Eye (tissue), 1 donor: ENCODE data around the gene DNAAF8.
A peak's percentile ranks its signal among the peaks of the same experiment; 100 is the strongest.
"Not testable (repeated sequence)": the region's sequence is repeated elsewhere in the genome, so short reads cannot be mapped to it uniquely, and the experiment has no call there.

Experiments used
- DNase-seq: peaks from one replicate; pipeline ENCODE4 v3.0.0-alpha.2; 2015

DNAAF8 gene

GRCh38 chr16:4784444-4784987 lies 50.2 kb downstream of the DNAAF8 start:
- not testable (repeated sequence) for DNase-seq

- no peak for DNase-seq
Measured at GRCh38 chr16:4785758-4786433, 51.6 kb downstream of the DNAAF8 start.

- DNase-seq: no peak
Measured at GRCh38 chr16:4787068-4787467, 52.7 kb downstream of the DNAAF8 start.

GRCh38 chr16:4787627-4788482 lies 53.5 kb downstream of the DNAAF8 start, which contains the start of gene SEPTIN12:
SEPTIN12 (minus strand) TSS chr16:4788345; CDS start chr16:4787645, 700 bp downstream.
- DNase-seq: peak; percentile 30

DNA sequence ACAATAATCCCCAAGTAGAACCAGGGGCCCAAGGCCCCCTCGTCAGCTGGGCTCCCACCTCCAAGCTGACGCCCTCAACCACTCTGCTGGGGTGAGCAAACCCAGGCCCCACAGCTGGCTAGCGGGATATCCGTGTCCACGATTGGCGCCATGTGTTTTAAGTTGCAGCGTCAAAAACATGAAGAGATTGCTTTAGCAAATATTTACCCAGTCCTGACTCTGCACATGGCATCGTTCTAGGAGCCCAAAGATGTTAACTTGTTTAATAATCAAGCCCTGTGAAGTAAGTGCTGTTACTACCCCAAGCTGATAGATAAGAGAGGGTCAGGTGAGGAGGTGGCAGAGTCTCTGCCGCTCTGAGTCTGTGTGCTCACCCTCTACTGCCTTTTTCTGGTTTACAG lies 54.2 kb downstream of the DNAAF8 start:
- DNase-seq: no peak

DNA sequence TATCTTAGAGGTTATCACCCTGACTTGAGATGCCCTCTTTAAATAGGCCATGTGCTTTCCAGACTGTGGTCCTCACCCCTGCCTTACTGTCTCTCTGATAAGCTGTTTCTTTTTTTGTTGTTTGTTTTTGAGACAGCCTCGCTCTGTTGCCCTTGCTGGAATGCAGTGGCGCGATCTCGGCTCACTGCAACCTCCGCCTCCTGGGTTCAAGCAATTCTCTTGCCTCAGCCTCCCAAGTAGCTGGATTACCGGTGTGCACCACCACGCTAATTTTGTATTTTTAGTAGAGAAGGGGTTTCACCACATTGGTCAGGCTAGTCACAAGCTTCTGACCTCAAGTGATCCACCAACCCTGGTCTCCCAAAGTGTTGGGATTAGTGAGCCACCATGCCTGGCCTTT lies 54.6 kb downstream of the DNAAF8 start:
- DNase-seq: no peak

DNA sequence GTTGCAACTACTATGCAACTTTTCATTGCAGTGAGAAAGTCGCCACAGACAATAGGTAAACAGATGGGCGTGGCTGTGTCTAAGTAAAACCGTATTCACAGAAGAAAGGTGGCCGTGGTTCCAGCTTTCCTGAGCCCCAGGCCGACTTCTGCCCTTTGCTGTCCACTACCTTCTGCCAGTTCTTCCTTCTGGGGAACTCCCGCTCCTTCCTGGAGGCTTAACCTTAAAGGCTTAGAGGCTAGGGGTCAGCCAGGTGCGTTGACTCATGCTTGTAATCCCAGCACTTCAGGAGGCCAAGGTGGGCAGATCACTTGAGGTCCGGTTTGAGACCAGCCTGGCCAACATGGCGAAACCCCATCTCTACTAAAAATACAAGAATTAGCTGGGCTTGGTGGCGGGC lies 55.9 kb downstream of the DNAAF8 start:
- no peak for DNase-seq

- DNase-seq: no peak
Measured at GRCh38 chr16:4790871-4791270, 56.5 kb downstream of the DNAAF8 start.

DNA sequence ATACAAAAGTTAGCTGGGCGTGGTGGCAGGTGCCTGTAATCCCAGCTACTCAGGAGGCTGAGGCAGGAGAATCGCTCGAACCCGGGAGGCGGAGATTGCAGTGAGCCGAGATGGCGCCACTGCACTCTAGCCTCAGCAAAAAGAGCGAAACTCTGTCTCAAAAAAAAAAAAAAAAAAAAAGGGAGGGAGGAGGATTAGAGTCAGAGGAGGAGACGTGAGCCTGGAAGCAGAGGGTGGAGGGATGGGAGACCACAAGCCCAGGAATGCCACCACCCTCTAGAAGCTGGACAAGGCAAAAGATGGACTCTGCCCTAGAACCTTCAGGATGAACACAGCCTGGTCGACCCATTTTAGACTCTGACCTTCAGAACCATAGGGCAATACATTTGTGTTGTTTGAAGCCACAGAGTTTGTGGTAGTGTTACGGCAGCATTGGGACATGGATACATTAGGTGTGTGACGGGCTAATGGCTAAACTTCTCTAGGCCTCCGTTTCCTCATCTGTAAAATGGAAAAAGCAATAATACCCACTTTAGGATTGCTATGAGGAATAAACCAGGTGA lies 58.7 kb downstream of the DNAAF8 start:
- no peak for DNase-seq

DNA sequence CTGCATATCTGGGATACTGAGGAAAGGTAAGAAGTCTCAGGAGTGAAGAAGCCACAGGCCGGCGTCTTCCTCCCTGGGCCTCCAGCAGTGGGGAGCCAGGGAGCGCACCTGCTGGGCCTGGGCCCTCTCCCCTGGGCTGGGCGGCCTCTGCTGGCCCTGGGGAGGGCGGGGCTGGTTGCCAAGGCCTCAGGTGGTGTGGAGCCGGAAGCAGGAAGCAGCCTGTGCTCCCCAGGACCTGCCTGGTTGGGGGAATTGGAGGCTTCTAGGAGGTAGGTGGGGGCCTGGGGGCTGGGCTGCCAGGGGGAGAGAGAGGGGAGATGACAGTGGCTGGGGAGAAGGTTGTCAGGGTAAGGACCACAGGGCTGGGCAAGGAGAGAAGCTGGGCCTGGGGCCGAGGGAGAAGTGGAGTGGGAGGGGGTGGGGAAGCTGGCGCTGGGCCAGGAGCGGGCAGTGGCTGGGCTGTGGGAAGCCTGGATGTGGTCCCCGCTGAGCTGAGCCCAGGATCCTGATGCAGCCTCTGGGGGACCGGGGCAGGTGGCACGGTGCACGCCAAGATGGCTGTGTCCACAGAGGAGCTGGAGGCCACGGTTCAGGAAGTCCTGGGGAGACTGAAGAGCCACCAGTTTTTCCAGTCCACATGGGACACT lies 61.0 kb downstream of the DNAAF8 start, which contains the start of gene SMIM22:
TSS of gene SMIM22 (plus strand) at position 189 of the 647 bp plus-strand sequence. CDS start at position 555, 366 bp downstream.
- no peak for DNase-seq

DNA sequence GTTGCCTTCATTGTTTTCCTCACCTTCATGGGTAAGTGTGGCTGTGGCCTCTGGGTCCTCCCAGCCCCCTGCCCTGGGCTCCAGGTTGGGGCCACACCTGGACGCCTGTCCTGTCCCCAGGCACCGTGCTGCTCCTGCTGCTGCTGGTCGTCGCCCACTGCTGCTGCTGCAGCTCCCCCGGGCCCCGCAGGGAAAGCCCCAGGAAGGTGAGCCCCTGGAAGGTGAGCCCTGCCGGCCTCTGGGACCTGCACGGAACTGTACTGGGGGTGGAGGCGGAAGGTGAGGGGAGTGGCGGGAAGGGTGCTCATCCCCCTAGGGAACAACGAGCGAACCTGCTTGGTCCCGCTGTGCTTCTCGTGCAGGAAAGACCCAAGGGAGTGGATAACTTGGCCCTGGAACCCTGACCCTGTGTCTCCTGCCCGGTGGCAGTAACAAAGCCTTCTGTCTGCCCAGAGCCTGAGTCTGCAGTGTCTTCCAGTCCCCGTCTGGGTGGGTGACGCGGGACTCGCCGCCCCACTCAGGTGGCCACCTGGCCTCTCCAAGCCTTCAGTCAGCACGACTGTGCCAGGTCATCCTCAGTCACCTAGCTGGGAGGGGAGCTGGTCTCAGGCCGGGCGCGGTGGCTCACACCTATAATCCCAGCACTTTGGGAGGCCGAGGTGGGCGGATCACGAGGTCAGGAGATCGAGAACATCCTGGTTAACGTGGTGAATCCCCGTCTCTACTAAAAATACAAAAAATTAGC lies 61.7 kb downstream of the DNAAF8 start:
- DNase-seq: no peak

DNA sequence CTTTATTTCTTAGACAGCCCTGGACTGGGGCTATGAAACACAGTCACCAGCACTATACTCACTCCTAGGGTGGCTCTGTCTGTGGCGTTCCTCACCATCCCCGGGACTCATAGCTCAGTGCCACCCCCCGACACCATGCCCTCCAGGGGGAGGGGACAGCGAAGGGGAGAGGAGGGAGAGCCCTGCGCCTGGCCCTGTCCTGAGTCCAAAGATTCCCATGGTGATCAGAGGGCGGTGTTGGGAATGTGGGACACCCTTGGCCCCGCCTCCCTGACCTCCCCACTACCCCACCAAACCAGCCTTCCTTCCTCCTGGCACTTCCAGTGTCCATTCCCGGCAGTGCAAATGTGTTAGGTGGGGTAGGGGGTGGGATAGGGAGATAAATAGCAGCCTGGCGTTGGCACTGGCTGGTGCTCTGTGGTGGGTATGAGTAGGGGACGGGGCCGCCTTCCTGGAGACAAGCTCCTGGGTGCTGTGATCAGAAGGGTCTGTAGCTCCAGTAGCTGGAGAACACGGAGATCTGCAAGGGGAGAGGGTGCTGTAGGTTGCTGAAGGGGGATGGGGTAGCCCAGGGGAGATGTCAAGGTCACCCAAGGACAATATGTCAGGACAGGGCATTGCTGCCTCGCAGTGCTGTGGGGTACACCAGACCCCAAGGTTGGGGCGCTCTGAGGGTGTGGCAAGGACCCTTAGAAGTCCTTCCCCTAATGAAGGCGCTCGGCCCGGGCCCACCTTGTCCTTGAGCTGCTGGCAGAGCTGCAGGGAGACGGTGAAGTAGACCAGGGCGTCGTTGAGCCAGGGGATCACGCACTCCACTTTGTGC lies 62.9 kb downstream of the DNAAF8 start:
- DNase-seq: no peak

DNA sequence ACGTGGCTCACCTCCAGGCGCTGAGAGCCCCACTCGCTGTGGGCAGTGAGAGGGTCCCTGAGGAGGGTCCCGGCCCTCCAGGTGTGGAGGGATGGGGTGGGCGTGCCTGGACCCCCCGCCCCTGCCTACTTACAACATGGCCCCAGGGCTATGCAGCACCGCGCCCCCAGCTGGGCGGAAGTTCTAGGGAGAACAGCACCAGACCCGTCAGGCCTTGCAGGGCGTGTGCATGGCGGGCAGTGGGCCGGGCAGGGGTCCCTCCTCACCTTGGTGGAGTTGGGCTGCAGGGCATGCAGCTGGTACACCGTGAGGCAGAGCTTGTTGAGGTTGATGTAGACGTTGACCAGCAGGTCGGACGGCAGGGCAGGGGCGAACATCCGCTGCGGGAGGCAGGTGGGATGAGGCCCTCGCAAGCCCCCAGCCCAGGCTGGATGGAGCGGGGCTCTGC lies 63.5 kb downstream of the DNAAF8 start:
- DNase-seq: no peak

DNA sequence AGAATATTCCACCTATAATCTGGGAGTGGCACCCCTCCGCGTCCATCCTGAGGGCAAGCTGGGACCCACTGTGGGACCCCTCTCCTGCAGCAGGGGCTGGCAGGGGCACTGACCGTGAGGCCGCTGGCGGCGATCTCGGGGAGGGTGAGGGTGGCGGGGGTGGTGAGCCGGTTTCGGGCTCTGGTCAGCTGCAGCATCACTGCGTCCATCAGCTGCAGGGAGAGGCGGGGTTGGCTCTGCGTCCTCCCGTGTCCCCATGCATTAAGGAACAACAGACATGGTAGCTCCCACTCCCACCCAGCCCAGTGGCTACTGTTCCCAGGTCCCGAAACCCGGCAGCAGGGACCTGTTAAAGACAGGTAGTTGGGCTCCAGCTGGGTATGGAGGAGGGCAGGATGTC lies 64.1 kb downstream of the DNAAF8 start:
- DNase-seq: no peak
